NCI-H524 (cell line): ENCODE data around the gene ERP44.

Experiments
- DNase-seq, 2 experiments: peaks; one replicate each; lab custom pipeline; 2025; lab: John Stamatoyannopoulos, UW

ERP44 gene

GRCh38 chr9:99936947-99937587 lies 161.7 kb downstream of the ERP44 start:
- DNase-seq = no peak

- no peak for DNase-seq
Measured at GRCh38 chr9:99931155-99931840, 167.5 kb downstream of the ERP44 start.

GRCh38 chr9:99929652-99930051 lies 169.1 kb downstream of the ERP44 start:
- DNase-seq = no peak
